GM12878 (cell line): ENCODE measurements around the gene VAV2. TPM values are rescaled to one million over a fixed set of nuclear protein-coding genes. Genes with fewer than 3 reads are reported as not detected.

Experiments used
- ATAC-seq: fragments of 200-7000 bp; cut with Tn5 transposase; 3 replicates; pipeline ENCODE4 v1.9.1; 2020; ENCODE audit warnings: mild to moderate bottlenecking, moderate library complexity
- BruUV-seq: library from RNA; stranded (reverse); fragments of 400-500 nt; replicated peaks from 2 replicates; lab custom pipeline; 2021; lab: Mats Ljungman, UMichigan
- CTCF ChIA-PET: fragments of 300-600 bp; sonication (Branson Sonifier 250); formaldehyde crosslinking; extraction: SDS; loops from one replicate; lab custom pipeline; 2021; ENCODE audit warnings: inconsistent platforms; lab: Yijun Ruan, JAX
- POLR2A ChIA-PET: fragments of 350-600 bp; formaldehyde crosslinking; extraction: SDS; loops from one replicate; lab custom pipeline; 2021; ENCODE audit warnings: inconsistent platforms; lab: Charles Lee
- RAD21 ChIA-PET: fragments of 300-600 bp; sonication (Branson Sonifier 250); formaldehyde crosslinking; loops from one replicate; lab custom pipeline; 2023; ENCODE audit warnings: antibody characterized with exemption; ENCODE audit not compliant: unreplicated experiment; lab: Charles Lee
- SMC1A ChIA-PET: fragments of 300-600 bp; sonication (Branson Sonifier 250); formaldehyde crosslinking; loops from one replicate; lab custom pipeline; 2023; ENCODE audit not compliant: unreplicated experiment, uncharacterized antibody; lab: Charles Lee
- DNase-seq: peaks from one replicate; pipeline ENCODE4 v3.0.0-alpha.2; 2011; ENCODE audit warnings: low read depth, low spot score
- FAIRE-seq: peaks from 3 replicates; lab custom pipeline; 2011; peaks lifted over from hg19 to GRCh38; lab: Jason Lieb, UNC
- H2AFZ ChIP-seq: 2 replicates; pipeline ENCODE4 v1.6.0; 2011; ENCODE audit warnings: low read depth, low read length, control low read depth; ENCODE audit not compliant: control insufficient read depth
- H3K27ac ChIP-seq: 2 replicates; pipeline ENCODE4 v1.5.1; 2011; ENCODE audit warnings: control low read depth; ENCODE audit not compliant: control insufficient read depth, insufficient read depth
- H3K27me3 ChIP-seq, 2 experiments: replicated peaks in 1 of 2; 2 replicates each; pipeline versions ENCODE4 v1.6.0 to v1.6.1; 2011; ENCODE audit warnings: low read length in 1 of 2; ENCODE audit not compliant: control insufficient read depth in 2 of 2, insufficient read depth in 2 of 2
- H3K36me3 ChIP-seq, 2 experiments: 2 replicates each; pipeline ENCODE4 v1.5.1; 2011; ENCODE audit warnings: low read length in 1 of 2; ENCODE audit not compliant: control insufficient read depth in 2 of 2, insufficient read depth in 2 of 2
- H3K4me1 ChIP-seq: 2 replicates; pipeline ENCODE4 v1.6.1; 2011; ENCODE audit warnings: mild to moderate bottlenecking, low read length, moderate library complexity, mixed read lengths; ENCODE audit not compliant: control insufficient read depth, insufficient read depth
- H3K4me2 ChIP-seq: 2 replicates; pipeline ENCODE4 v1.6.0; 2011; ENCODE audit warnings: control low read depth; ENCODE audit not compliant: control insufficient read depth, insufficient read depth
- H3K4me3 ChIP-seq: fragments of 200-600 bp; sonication (generic); 2 replicates; pipeline ENCODE4 v1.5.1; 2016
- H3K79me2 ChIP-seq: 2 replicates; pipeline ENCODE4 v1.6.0; 2011; ENCODE audit warnings: low read length; ENCODE audit not compliant: control insufficient read depth, insufficient read depth
- H3K9ac ChIP-seq: 2 replicates; pipeline ENCODE4 v1.8.0; 2011; ENCODE audit warnings: low read length, control low read depth, mixed read lengths; ENCODE audit not compliant: control insufficient read depth, insufficient read depth
- H3K9me3 ChIP-seq: replicated peaks from 3 replicates; pipeline ENCODE4 v1.5.1; 2011; ENCODE audit warnings: mild to moderate bottlenecking, low read length; ENCODE audit not compliant: control insufficient read depth, insufficient read depth
- H4K20me1 ChIP-seq: 2 replicates; pipeline ENCODE4 v1.6.0; 2011; ENCODE audit not compliant: control insufficient read depth, insufficient read depth
- DPF2 ChIP-seq: fragments of 450-650 bp; IDR thresholded peaks from 2 replicates; pipeline ENCODE4 v1.6.1; 2017; ENCODE audit warnings: mild to moderate bottlenecking
- FOXM1 ChIP-seq: IDR thresholded peaks from 2 replicates; pipeline ENCODE4 v1.6.1; 2012; ENCODE audit warnings: low read depth, mild to moderate bottlenecking, inconsistent platforms, low read length, moderate library complexity
- JUND ChIP-seq: IDR thresholded peaks from 2 replicates; pipeline ENCODE4 v1.6.1; 2012; ENCODE audit warnings: low read depth, mild to moderate bottlenecking, low read length, improper control_type of control experiment, moderate library complexity
- MYB ChIP-seq: fragments of 150-350 bp; IDR thresholded peaks from 2 replicates; pipeline ENCODE4 v1.6.1; 2014; ENCODE audit warnings: mild to moderate bottlenecking, low read depth, low read length, borderline replicate concordance
- RAD21 ChIP-seq: IDR thresholded peaks from 2 replicates; pipeline ENCODE4 v1.6.1; 2011; ENCODE audit warnings: mild to moderate bottlenecking, low read depth, low read length, moderate library complexity; ENCODE audit not compliant: insufficient read depth
- RB1 ChIP-seq: fragments of 450-650 bp; formaldehyde crosslinking; IDR thresholded peaks from 2 replicates; pipeline ENCODE4 v1.6.1; 2017; ENCODE audit warnings: mild to moderate bottlenecking, borderline replicate concordance
- STAT3 ChIP-seq: IDR thresholded peaks from 2 replicates; pipeline ENCODE4 v1.6.1; 2011; ENCODE audit warnings: low read depth, low read length, improper control_type of control experiment
- WRNIP1 ChIP-seq: IDR thresholded peaks from 2 replicates; pipeline ENCODE4 v1.6.1; 2011; ENCODE audit warnings: low read depth, low read length, improper control_type of control experiment, borderline replicate concordance
- ZBTB40 ChIP-seq: fragments of 450-650 bp; IDR thresholded peaks from 2 replicates; pipeline ENCODE4 v1.6.1; 2016; ENCODE audit warnings: mild to moderate bottlenecking, moderate library complexity, borderline replicate concordance
- WGBS: methylation state at CpG from one replicate; pipeline ENCODE4 v1.1.6; 2016; ENCODE audit warnings: low lambda C conversion rate; ENCODE audit not compliant: insufficient replicate concordance, insufficient coverage; ENCODE audit errors: missing lambda C conversion rate; 5-methylcytosine and 5-hydroxymethylcytosine counted together
- in situ Hi-C: fragments of 300-500 bp; cut with MboI; formaldehyde crosslinking; loops from 9 replicates; pipeline ENCODE4 v1.14.3; 2018; ENCODE audit warnings: mixed read lengths
- intact Hi-C: fragments of 100-400 bp; cut with micrococcal nuclease; formaldehyde crosslinking; loops from one replicate; pipeline ENCODE4 v1.14.2; 2022; ENCODE audit not compliant: unreplicated experiment
- polyA plus RNA-seq, 11 experiments: library from polyadenylated mRNA; depleted of rRNA in 4 of 11; unstranded in 6 of 11; stranded (reverse) in 5 of 11; fragments of >200 nt; fragmentation: Nextera tagmentation in 4 of 11; fragmentation: Illumina TruSeq in 1 of 11; extraction: Ambion mirVana in 4 of 11; extraction: Trizol in 1 of 11; gene quantifications; 1 replicate in 1 of 11; 2 replicates in 10 of 11; pipeline versions ENCODE4 v1.2.1 to v1.2.3, GENCODE V29; 2011 to 2016; ENCODE audit warnings: inconsistent platforms in 2 of 11, missing spikeins in 2 of 11, low read depth in 1 of 11
- total RNA-seq, 4 experiments: library from RNA; depleted of rRNA in 3 of 4; stranded (reverse); fragments of >200 nt in 3 of 4; fragmentation: Illumina TruSeq in 1 of 4; extraction: Trizol in 1 of 4; gene quantifications; 2 replicates each; pipeline versions ENCODE4 v1.2.1 to v1.2.3, GENCODE V29; 2013 to 2021

Gene VAV2
- total and polyA plus RNA-seq, 10 of the 15 experiments (the other 5 are each of a cell fraction or from before 2014, with no cell fraction given): 0.13 to 43.9 (median 16.9) TPM

- Histone ChIP-seq H3K4me2 (no peak overlapping the region), H4K20me1 (no peaks in the 10 kb centered on the region; the same call in 1 of the 2 replicates), H3K36me3 (peaks cover 0 to 6% of the 10 kb centered on the region in 2 experiments; a peak in 3 of 4 replicates), H3K27me3 (no peaks in the 10 kb centered on the region), H3K79me2 (peaks cover 12% of the 10 kb centered on the region), H3K4me3 (no peak overlapping the region), H3K9me3 (no peaks in the 10 kb centered on the region), H3K4me1 (no peaks in the 10 kb centered on the region), H3K9ac (no peak overlapping the region), H3K27ac (no peak overlapping the region), H2AFZ (no peak overlapping the region)
- WGBS: 69% methylated on average over 13 of the region's 14 CpGs
- DNase-seq (no peak), ATAC-seq (peak; percentile 22; the same call in 1 of the 3 replicates), FAIRE-seq (no peak)
- ChIA-PET SMC1A (no interaction called here), RAD21 (no interaction called here), CTCF (interaction anchor here (0.9 kb wide), 1 partner anchor 107 kb away, joined by 3 read pairs; no protein-coding TSS in a partner anchor), POLR2A (interaction anchor here (0.5 kb wide), 1 partner anchor 198 kb away, joined by 5 read pairs; no protein-coding TSS in a partner anchor)
- intact Hi-C loops: no loop called here
- BruUV-seq: no TSS peak
- in situ Hi-C loops: no loop called here
- TF ChIP-seq STAT3 (no peak), MYB (no peak), RB1 (no peak), WRNIP1 (no peak), JUND (no peak), RAD21 (no peak), FOXM1 (no peak), DPF2 (no peak), ZBTB40 (no peak)
These were observed 105.3 kb downstream of the VAV2 start for GRCh38 chr9:133886563-133887501.
